H9 (cell line): ENCODE measurements around the gene UBE4A. TPM values are rescaled to one million over a fixed set of nuclear protein-coding genes. Genes with fewer than 3 reads are reported as not detected.

Source experiments
- DNase-seq: peaks from one replicate; pipeline ENCODE4 v3.0.0-alpha.2; 2017
- H2AFZ ChIP-seq: one replicate; pipeline ENCODE4 v1.6.1; 2013; ENCODE audit warnings: mild to moderate bottlenecking, low read length, control low read depth, moderate library complexity
- H2AK5ac ChIP-seq: 2 replicates; pipeline ENCODE4 v1.6.1; 2013; ENCODE audit warnings: low read length, control low read depth, mixed read lengths; ENCODE audit not compliant: insufficient read length
- H2BK120ac ChIP-seq: one replicate; pipeline ENCODE4 v1.6.1; 2013; ENCODE audit warnings: low read depth, mild to moderate bottlenecking, low read length, control low read depth, inconsistent platforms; ENCODE audit not compliant: poor library complexity, severe bottlenecking
- H2BK12ac ChIP-seq: 2 replicates; pipeline ENCODE4 v1.6.1; 2013; ENCODE audit warnings: low read length, control low read depth, mixed read lengths, low read depth; ENCODE audit not compliant: insufficient read length
- H2BK15ac ChIP-seq: 2 replicates; pipeline ENCODE4 v1.6.1; 2013; ENCODE audit warnings: low read depth, low read length, control low read depth
- H2BK20ac ChIP-seq: one replicate; pipeline ENCODE4 v1.6.1; 2013; ENCODE audit warnings: low read depth, mild to moderate bottlenecking, low read length, control low read depth, inconsistent platforms; ENCODE audit not compliant: poor library complexity, severe bottlenecking
- H2BK5ac ChIP-seq: 2 replicates; pipeline ENCODE4 v1.6.1; 2013; ENCODE audit warnings: low read length, control low read depth, mixed read lengths; ENCODE audit not compliant: insufficient read length
- H3K14ac ChIP-seq: 2 replicates; pipeline ENCODE4 v1.6.1; 2013; ENCODE audit warnings: low read length, control low read depth; ENCODE audit not compliant: insufficient read depth
- H3K18ac ChIP-seq: 2 replicates; pipeline ENCODE4 v1.6.1; 2013; ENCODE audit warnings: low read depth, mild to moderate bottlenecking, mixed read lengths, low read length, control low read depth; ENCODE audit not compliant: insufficient read length
- H3K23ac ChIP-seq: 2 replicates; pipeline ENCODE4 v1.6.1; 2013; ENCODE audit warnings: low read length, control low read depth, mixed read lengths, low read depth; ENCODE audit not compliant: insufficient read length
- H3K23me2 ChIP-seq: 2 replicates; pipeline ENCODE4 v1.6.1; 2013; ENCODE audit warnings: low read depth, mild to moderate bottlenecking, mixed read lengths, low read length, control low read depth; ENCODE audit not compliant: insufficient read length, poor library complexity, severe bottlenecking
- H3K27ac ChIP-seq: 2 replicates; pipeline ENCODE4 v1.5.1; 2013; ENCODE audit warnings: low read length, control low read depth, mixed read lengths, low read depth; ENCODE audit not compliant: insufficient read length
- H3K27me3 ChIP-seq: 2 replicates; pipeline ENCODE4 v1.6.1; 2013; ENCODE audit warnings: low read length, control low read depth, inconsistent platforms; ENCODE audit not compliant: insufficient read depth
- H3K4ac ChIP-seq: 2 replicates; pipeline ENCODE4 v1.6.1; 2013; ENCODE audit warnings: low read depth, mild to moderate bottlenecking, control low read depth, inconsistent platforms, low read length, moderate library complexity
- H3K4me1 ChIP-seq: 2 replicates; pipeline ENCODE4 v1.6.1; 2013; ENCODE audit warnings: low read length, control low read depth, inconsistent platforms; ENCODE audit not compliant: insufficient read depth
- H3K4me2 ChIP-seq: 2 replicates; pipeline ENCODE4 v1.6.1; 2013; ENCODE audit warnings: low read length, control low read depth, mixed read lengths; ENCODE audit not compliant: insufficient read length, insufficient read depth
- H3K56ac ChIP-seq: 2 replicates; pipeline ENCODE4 v1.6.1; 2013; ENCODE audit warnings: low read depth, mild to moderate bottlenecking, mixed read lengths, low read length, control low read depth; ENCODE audit not compliant: insufficient read length
- H3K79me1 ChIP-seq: 2 replicates; pipeline ENCODE4 v1.6.1; 2013; ENCODE audit warnings: low read depth, mild to moderate bottlenecking, moderate library complexity, low read length, control low read depth, inconsistent platforms; ENCODE audit not compliant: insufficient read depth, poor library complexity, severe bottlenecking
- H3K79me2 ChIP-seq: 2 replicates; pipeline ENCODE4 v1.6.1; 2013; ENCODE audit warnings: low read length, control low read depth, inconsistent platforms; ENCODE audit not compliant: insufficient read depth
- H3K9ac ChIP-seq: 2 replicates; pipeline ENCODE4 v1.6.1; 2013; ENCODE audit warnings: low read length, control low read depth, mixed read lengths; ENCODE audit not compliant: insufficient read length; ENCODE audit errors: extremely low read depth
- H3K9me3 ChIP-seq: one replicate; pipeline ENCODE4 v1.6.1; 2013; ENCODE audit warnings: low read depth, low read length, inconsistent platforms; ENCODE audit not compliant: control insufficient read depth
- H3T11ph ChIP-seq: one replicate; pipeline ENCODE4 v1.6.1; 2013; ENCODE audit warnings: mild to moderate bottlenecking, low read length, control low read depth, inconsistent platforms
- H4K20me1 ChIP-seq: one replicate; pipeline ENCODE4 v1.6.1; 2013; ENCODE audit not compliant: control insufficient read depth, insufficient read length, insufficient read depth
- H4K5ac ChIP-seq: 2 replicates; pipeline ENCODE4 v1.6.1; 2013; ENCODE audit warnings: low read depth, mild to moderate bottlenecking, mixed read lengths, low read length, control low read depth; ENCODE audit not compliant: insufficient read length
- H4K8ac ChIP-seq: replicated peaks from 2 replicates; pipeline ENCODE4 v1.6.1; 2013; ENCODE audit warnings: low read length, control low read depth, mixed read lengths, low read depth; ENCODE audit not compliant: insufficient read length
- H4K91ac ChIP-seq: 2 replicates; pipeline ENCODE4 v1.6.1; 2013; ENCODE audit warnings: low read depth, mild to moderate bottlenecking, moderate library complexity, mixed read lengths, low read length, control low read depth; ENCODE audit not compliant: insufficient read length
- H3K27ac Mint-ChIP-seq, 3 experiments: 2 replicates in 2 of 3; 3 replicates in 1 of 3; pipeline ENCODE4 v1.8.0; 2020 to 2021; ENCODE audit warnings: mixed read lengths in 3 of 3, mild to moderate bottlenecking in 1 of 3, moderate library complexity in 1 of 3
- H3K27me3 Mint-ChIP-seq: 2 replicates; pipeline ENCODE4 v1.8.0; 2021; ENCODE audit warnings: low read depth, mild to moderate bottlenecking, moderate library complexity, mixed read lengths
- H3K36me3 Mint-ChIP-seq, 3 experiments: 2 replicates in 2 of 3; 3 replicates in 1 of 3; pipeline ENCODE4 v1.8.0; 2020 to 2021; ENCODE audit warnings: low read depth in 3 of 3, mixed read lengths in 3 of 3; ENCODE audit not compliant: insufficient read depth in 1 of 3
- H3K4me1 Mint-ChIP-seq, 2 experiments: 2 replicates each; pipeline ENCODE4 v1.8.0; 2020; ENCODE audit warnings: mixed read lengths in 2 of 2
- H3K4me3 Mint-ChIP-seq, 2 experiments: 2 replicates in 1 of 2; 3 replicates in 1 of 2; pipeline ENCODE4 v1.8.0; 2020 to 2021; ENCODE audit warnings: mild to moderate bottlenecking in 2 of 2, mixed read lengths in 2 of 2, moderate library complexity in 1 of 2
- H3K9me3 Mint-ChIP-seq, 2 experiments: 2 replicates in 1 of 2; 3 replicates in 1 of 2; pipeline ENCODE4 v1.8.0; 2020; ENCODE audit warnings: mild to moderate bottlenecking in 2 of 2, mixed read lengths in 2 of 2, moderate library complexity in 1 of 2
- CTCF ChIP-seq: fragments of 200-600 bp; sonication (generic); conservative IDR thresholded peaks from 3 replicates; pipeline ENCODE4 v1.8.0; 2021; ENCODE audit warnings: antibody characterized with exemption, mild to moderate bottlenecking
- total RNA-seq: library from RNA; stranded (reverse); gene quantifications from 2 replicates; pipeline ENCODE4 v1.2.1, GENCODE V29; 2021

The UBE4A gene
- total RNA-seq, 1 experiment from 2014 or later: 33.7 TPM

- Histone ChIP-seq H2AK5ac (no peak overlapping the region), H3K27me3 (no peaks in the 10 kb centered on the region), H3K14ac (no peak overlapping the region), H4K8ac (no peak overlapping the region), H3K79me2 (peaks cover 46% of the 10 kb centered on the region; the same call in 1 of the 2 replicates), H2BK15ac (no peak overlapping the region), H3K23me2 (peaks cover 27% of the 10 kb centered on the region), H3K4ac (no peak overlapping the region), H2BK120ac (no peak overlapping the region), H3K56ac (no peak overlapping the region), H3K9ac (no peak overlapping the region), H4K91ac (no peak overlapping the region), H3K27ac (no peak overlapping the region), H3K79me1 (peaks cover 6% of the 10 kb centered on the region), H3K9me3 (no peaks in the 10 kb centered on the region), H2BK20ac (no peak overlapping the region), H3K4me1 (0 out of 2 replicates have a peak, but pooled peaks cover 4% of the 10 kb centered on the region), H3K4me2 (no peak overlapping the region), H3K23ac (no peak overlapping the region), H2BK12ac (no peak overlapping the region), H3T11ph (no peak overlapping the region), H2AFZ (no peak overlapping the region), H4K5ac (no peak overlapping the region), H2BK5ac (no peak overlapping the region), H4K20me1 (no peaks in the 10 kb centered on the region), H3K18ac (no peak overlapping the region)
- H3K27me3 Mint-ChIP-seq: no peaks in the 10 kb centered on the region
- TF ChIP-seq CTCF: no peak
- no peaks in the 10 kb centered on the region for H3K9me3 Mint-ChIP-seq
- H3K4me3 Mint-ChIP-seq: peak overlapping the region; percentile 14 to 56; a peak in 4 of 5 replicates
- no peak for DNase-seq
- no peak overlapping the region for H3K27ac Mint-ChIP-seq
- H3K4me1 Mint-ChIP-seq: peaks cover 53 to 64% of the 10 kb centered on the region in 2 experiments
- H3K36me3 Mint-ChIP-seq: peaks cover 6 to 29% (median 8%) of the 10 kb centered on the region in 3 experiments; a peak in 5 of 7 replicates
Observed at GRCh38 chr11:118439646-118440045, 80.2 kb downstream of the UBE4A start.
